Thoracic aorta (tissue), 2 donors: ENCODE measurements around the gene MRPL58. TPM values are rescaled to one million over a fixed set of nuclear protein-coding genes. Genes with fewer than 3 reads are reported as not detected.
A peak's percentile ranks its signal among the peaks of the same experiment; 100 is the strongest.

Experiments used
- ATAC-seq: fragments of 150-250 bp; one replicate; pipeline ENCODE4 v1.8.0; 2017; ENCODE audit warnings: low read depth; ENCODE audit not compliant: insufficient number of reproducible peaks, low FRiP score
- DNase-seq: peaks from one replicate; pipeline ENCODE4 v3.0.0-alpha.2; 2020; ENCODE audit warnings: low spot score
- H3K27ac ChIP-seq, 2 donors: fragments of 200-600 bp; sonication (generic); 1 replicate in 1 of 2; 2 replicates in 1 of 2; pipeline ENCODE4 v1.5.1; 2016; ENCODE audit warnings: mild to moderate bottlenecking in 2 of 2, moderate library complexity in 2 of 2
- H3K27me3 ChIP-seq: fragments of 200-600 bp; sonication (generic); replicated peaks from 2 replicates; pipeline ENCODE4 v1.6.0; 2016; ENCODE audit warnings: mild to moderate bottlenecking; ENCODE audit not compliant: insufficient read depth
- H3K36me3 ChIP-seq: fragments of 200-600 bp; sonication (generic); one replicate; pipeline ENCODE4 v1.5.1; 2016
- H3K4me1 ChIP-seq, 2 donors: fragments of 200-600 bp; sonication (generic); 1 replicate in 1 of 2; 2 replicates in 1 of 2; pipeline versions ENCODE4 v1.5.1 to v1.6.0; 2016; ENCODE audit warnings: low read depth in 2 of 2, mild to moderate bottlenecking in 1 of 2; ENCODE audit not compliant: control insufficient read depth in 1 of 2
- H3K4me3 ChIP-seq: fragments of 200-600 bp; sonication (generic); 2 replicates; pipeline ENCODE4 v1.5.1; 2016; ENCODE audit warnings: mild to moderate bottlenecking
- H3K9me3 ChIP-seq: fragments of 200-600 bp; sonication (generic); 2 replicates; pipeline ENCODE4 v1.5.1; 2016
- total RNA-seq, 2 donors: library from RNA; depleted of rRNA; stranded (reverse); fragments of >200 nt; gene quantifications; one replicate each; pipeline versions ENCODE4 v1.1.0 to v1.2.3, GENCODE V29; 2016
- TF ChIP-seq, protein P1 (sequence below): fragments of 200-600 bp; sonication (generic); IDR thresholded peaks from one replicate; pipeline ENCODE4 v1.5.1; 2019; ENCODE audit warnings: antibody characterized with exemption

Gene MRPL58
- total RNA-seq, 2 donors from 2014 or later: 40.3 to 82.6 TPM

DNA sequence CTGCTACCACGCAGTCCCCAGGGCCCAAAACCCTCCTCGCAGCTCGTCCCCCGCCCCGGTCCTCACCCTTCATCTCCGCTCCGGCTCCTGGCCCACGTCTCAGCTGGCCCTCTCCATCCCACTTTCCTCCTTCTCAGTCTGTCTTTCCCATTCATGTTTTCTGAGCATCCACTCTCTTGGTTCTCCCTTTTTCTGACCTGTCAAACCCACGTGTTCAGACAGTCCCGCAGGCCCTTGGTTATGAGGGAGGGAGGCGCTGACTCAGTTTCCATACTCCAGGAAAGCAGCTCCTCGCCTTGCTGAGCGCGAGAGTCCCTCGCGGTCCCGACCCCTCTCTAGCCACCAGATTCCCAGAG is 39.5 kb upstream of the MRPL58 start:
- Histone ChIP-seq H3K9me3 (no peaks in the 10 kb centered on the region), H3K27me3 (no peaks in the 10 kb centered on the region), H3K36me3 (no peaks in the 10 kb centered on the region), H3K27ac (no peak overlapping the region), H3K4me3 (peak overlapping the region; percentile 78), H3K4me1 (peaks cover 0 to 10% of the 10 kb centered on the region in 2 donors)
- DNase-seq: no peak
- ATAC-seq: no peak
- TF ChIP-seq, protein P1, sequence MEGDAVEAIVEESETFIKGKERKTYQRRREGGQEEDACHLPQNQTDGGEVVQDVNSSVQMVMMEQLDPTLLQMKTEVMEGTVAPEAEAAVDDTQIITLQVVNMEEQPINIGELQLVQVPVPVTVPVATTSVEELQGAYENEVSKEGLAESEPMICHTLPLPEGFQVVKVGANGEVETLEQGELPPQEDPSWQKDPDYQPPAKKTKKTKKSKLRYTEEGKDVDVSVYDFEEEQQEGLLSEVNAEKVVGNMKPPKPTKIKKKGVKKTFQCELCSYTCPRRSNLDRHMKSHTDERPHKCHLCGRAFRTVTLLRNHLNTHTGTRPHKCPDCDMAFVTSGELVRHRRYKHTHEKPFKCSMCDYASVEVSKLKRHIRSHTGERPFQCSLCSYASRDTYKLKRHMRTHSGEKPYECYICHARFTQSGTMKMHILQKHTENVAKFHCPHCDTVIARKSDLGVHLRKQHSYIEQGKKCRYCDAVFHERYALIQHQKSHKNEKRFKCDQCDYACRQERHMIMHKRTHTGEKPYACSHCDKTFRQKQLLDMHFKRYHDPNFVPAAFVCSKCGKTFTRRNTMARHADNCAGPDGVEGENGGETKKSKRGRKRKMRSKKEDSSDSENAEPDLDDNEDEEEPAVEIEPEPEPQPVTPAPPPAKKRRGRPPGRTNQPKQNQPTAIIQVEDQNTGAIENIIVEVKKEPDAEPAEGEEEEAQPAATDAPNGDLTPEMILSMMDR: no peak

DNA sequence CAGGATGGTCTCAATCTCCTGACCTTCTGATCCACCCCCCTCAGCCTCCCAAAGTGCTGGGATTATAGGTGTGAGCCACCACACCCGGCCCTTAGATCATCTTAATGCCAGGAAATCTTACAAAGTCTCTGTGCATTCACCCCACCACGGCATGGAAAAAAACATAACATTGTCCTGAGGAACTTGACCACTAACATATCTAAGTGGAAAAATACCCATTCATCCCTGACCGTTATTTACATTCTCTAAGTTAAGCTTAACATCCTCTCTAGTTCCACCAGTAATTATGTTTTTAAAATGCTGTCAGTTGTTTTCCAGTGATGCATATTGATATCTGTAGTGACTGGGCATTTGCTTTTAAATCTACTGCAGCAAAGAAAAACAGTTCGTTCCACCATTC is 36.5 kb upstream of the MRPL58 start:
- no peaks in the 10 kb centered on the region for H3K27me3 ChIP-seq
- H3K27ac ChIP-seq: no peak overlapping the region
- DNase-seq (no peak), ATAC-seq (no peak)
- no peak overlapping the region for H3K4me3 ChIP-seq
- H3K9me3 ChIP-seq: no peaks in the 10 kb centered on the region
- TF ChIP-seq, protein P1: no peak
- peaks cover 0 to 10% of the 10 kb centered on the region in 2 donors for H3K4me1 ChIP-seq
- no peaks in the 10 kb centered on the region for H3K36me3 ChIP-seq

DNA sequence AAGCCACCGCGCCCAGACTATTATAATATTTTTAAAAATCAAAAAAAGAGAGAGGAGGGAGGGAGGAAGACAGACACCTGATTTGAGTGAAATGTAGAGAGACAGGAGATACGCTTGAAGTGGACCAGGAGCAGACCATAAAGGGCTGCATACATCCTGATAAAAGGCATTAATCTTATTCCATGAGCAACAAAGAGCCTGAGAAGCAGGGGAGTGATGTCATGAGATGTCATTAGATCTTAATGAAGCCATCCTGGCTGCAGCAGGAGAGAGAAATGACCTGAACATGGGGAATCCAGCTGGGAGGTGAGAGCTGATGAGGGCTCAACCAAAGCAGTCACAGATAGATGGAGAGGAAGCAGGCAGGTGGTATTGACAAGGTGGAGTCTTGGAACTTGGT is 34.7 kb upstream of the MRPL58 start:
- H3K4me3 ChIP-seq: no peak overlapping the region
- H3K36me3 ChIP-seq: no peaks in the 10 kb centered on the region
- ATAC-seq: no peak
- no peaks in the 10 kb centered on the region for H3K27me3 ChIP-seq
- H3K9me3 ChIP-seq: no peaks in the 10 kb centered on the region
- H3K27ac ChIP-seq: no peak overlapping the region
- peaks cover 6 to 9% of the 10 kb centered on the region in 2 donors for H3K4me1 ChIP-seq
- DNase-seq: no peak
- TF ChIP-seq, protein P1: no peak

DNA sequence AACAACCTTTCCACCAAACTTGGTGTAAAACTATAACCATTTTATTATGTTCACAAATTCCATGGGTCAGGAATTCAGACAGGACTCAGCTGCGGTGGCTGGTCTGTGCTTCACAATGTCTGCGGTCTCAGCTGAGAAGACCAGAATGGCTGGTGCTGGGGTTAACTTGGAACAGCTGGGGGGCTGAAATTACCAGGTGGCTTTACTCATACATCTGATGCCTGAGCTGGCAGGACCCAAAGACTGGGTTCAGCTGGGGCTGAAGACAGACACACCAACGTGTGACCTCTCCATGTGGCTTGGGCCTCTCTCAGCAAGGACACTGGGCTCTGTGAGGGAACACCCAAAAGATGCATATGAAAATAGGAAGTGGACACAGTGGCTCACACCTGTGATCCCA is 34.2 kb upstream of the MRPL58 start:
- ATAC-seq (no peak), DNase-seq (no peak)
- H3K27ac ChIP-seq: no peak overlapping the region
- H3K36me3 ChIP-seq: no peaks in the 10 kb centered on the region
- H3K9me3 ChIP-seq: no peaks in the 10 kb centered on the region
- no peaks in the 10 kb centered on the region for H3K27me3 ChIP-seq
- H3K4me1 ChIP-seq: peaks cover 6 to 9% of the 10 kb centered on the region in 2 donors
- TF ChIP-seq, protein P1: no peak
- no peak overlapping the region for H3K4me3 ChIP-seq

DNA sequence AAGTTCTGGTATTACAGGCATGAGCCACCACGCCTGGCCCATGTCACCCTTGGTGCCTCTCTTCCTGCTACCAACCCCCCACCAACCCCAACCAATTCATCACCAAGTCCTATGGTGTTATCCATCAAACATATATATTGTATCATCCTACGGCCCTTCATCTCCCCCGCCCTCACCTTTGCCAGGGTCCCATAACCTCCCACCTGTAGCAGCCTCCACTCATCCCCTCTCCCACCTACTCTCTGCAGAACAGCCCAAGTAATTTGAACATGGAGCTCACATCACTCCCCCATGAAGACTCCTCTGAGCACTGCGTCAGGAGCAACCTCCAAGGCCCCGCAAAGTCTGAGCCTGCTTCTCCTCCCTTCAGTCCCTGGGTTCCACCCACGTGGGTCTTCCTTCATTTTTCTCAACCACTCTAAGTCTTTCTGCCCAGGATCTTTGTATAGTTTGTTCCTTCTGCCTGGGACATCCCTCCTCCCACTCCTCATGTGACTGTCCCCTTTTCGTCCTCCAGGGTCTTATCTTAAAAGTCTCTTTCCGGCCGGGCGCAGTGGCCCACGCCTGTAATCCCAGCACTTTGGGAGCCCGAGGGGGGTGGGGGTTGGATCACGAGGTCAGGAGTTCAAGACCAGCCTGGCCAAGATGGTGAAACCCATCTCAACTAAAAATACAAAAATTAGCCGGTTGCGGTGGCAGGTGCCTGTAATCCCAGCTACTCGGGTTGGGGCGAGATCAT is 32.9 kb upstream of the MRPL58 start:
- H3K27me3 ChIP-seq: no peaks in the 10 kb centered on the region
- no peak overlapping the region for H3K27ac ChIP-seq
- H3K4me3 ChIP-seq: no peak overlapping the region
- H3K9me3 ChIP-seq: no peaks in the 10 kb centered on the region
- no peaks in the 10 kb centered on the region for H3K36me3 ChIP-seq
- DNase-seq (no peak), ATAC-seq (no peak)
- H3K4me1 ChIP-seq: peaks cover 6 to 9% of the 10 kb centered on the region in 2 donors
- TF ChIP-seq, protein P1: no peak
